AG09319 (cell line): ENCODE measurements around the gene UBE2O.
A peak's percentile ranks its signal among the peaks of the same experiment; 100 is the strongest.

ENCODE experiments used
- DNase-seq: peaks from one replicate; pipeline ENCODE4 v3.0.0-alpha.2; 2010; ENCODE audit warnings: low read depth; ENCODE audit errors: extremely low read depth
- CTCF ChIP-seq: IDR thresholded peaks from 2 replicates; pipeline ENCODE4 v1.5.1; 2011; ENCODE audit warnings: low read depth, mild to moderate bottlenecking, inconsistent platforms, low read length, moderate library complexity

Gene UBE2O

GRCh38 chr17:76399175-76400172, 53.5 kb downstream of the UBE2O start:
- DNase-seq, result no peak
- no peak for TF ChIP-seq CTCF

GRCh38 chr17:76398523-76399174, 54.3 kb downstream of the UBE2O start:
- no peak for TF ChIP-seq CTCF
- DNase-seq, result no peak

- TF ChIP-seq CTCF, result peak; percentile 97
- peak; percentile 66 for DNase-seq
Measured at GRCh38 chr17:76397687-76398522, 55.0 kb downstream of the UBE2O start.

GRCh38 chr17:76397184-76397583, 55.8 kb downstream of the UBE2O start:
- TF ChIP-seq CTCF, result no peak
- no peak for DNase-seq

GRCh38 chr17:76395980-76396379, 57.0 kb downstream of the UBE2O start:
- DNase-seq, result no peak
- no peak for TF ChIP-seq CTCF

GRCh38 chr17:76394166-76394565, 58.8 kb downstream of the UBE2O start:
- no peak for TF ChIP-seq CTCF
- no peak for DNase-seq
